NCI-H128 (cell line): Measurements from ENCODE around the gene ALDH3A2.
"Not testable (repeated sequence)": the region's sequence is repeated elsewhere in the genome, so short reads cannot be mapped to it uniquely, and the experiment has no call there.

ENCODE experiments used
- DNase-seq: peaks from one replicate; lab custom pipeline; 2025; ENCODE audit not compliant: unreplicated experiment; lab: John Stamatoyannopoulos, UW

Gene ALDH3A2

DNA sequence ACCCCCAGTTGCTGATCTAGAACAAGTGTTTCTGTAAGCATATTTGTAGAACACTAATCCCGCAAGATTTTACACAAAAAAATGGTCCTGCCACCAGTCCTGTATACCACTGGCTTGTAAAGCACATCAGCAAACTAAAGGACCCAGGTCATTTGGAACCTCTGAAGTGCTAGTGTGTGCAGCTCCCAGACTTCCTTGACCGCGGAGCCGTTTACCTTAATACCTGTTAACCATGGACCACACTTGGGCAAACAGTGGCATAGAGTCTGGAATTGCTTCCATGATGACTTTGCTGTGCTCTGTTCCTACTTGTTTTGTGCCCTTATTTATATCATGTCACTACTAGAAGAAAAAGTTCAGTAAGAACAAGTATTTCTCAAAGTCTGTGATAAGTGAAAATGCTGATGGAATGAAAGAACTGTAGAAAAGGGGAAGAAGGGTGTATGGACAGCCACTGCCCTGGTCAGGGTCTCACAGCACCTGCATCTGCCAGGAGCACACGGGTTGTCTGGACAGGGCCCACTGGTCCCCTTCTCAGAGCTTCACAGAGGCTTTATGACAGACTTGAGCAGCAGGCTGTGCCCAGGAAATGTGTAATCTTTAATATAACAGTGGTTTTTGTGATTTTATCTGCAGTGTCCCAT is 29.3 kb downstream of the ALDH3A2 start:
- no peak for DNase-seq

DNA sequence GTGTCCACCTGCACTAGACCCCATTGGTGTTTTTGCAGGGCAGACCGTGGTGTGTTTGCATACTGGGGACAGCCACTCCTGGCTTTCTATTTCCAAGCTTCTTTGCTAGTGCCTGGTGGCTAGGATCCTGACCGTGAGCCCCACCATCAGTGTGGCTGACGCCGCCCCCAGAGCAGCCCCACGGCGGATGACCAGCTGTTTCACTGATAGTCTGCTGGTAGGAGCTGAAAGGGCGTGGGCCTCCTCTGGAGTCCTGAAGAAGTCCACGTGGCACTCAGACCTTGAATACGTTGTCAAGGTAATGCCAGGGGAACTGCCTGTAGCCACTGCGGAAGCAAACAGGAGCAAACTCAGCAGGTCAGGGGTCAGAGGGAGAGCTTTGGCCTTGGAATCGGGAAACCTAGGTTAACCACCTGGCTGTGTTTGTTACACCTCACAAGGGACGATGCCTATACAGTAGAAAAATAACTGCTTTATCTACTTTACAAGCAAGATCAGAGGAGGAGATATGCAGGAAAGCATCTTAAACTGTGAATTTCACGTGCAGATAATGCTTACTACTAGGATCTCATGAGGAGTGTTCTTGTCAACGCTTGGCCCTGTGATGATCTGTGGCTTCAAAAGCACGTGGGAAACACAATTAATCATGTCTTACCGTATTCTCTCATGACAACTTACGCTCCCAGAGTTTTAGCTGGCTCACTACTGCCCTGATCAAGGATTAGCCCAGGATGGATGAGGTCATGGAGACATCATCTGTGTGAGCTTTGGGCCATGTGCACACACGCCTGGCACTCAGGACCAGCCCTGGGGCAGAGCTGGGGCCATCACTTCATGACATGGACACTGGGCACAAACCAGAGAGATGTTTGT is 30.3 kb downstream of the ALDH3A2 start:
- no peak for DNase-seq

DNA sequence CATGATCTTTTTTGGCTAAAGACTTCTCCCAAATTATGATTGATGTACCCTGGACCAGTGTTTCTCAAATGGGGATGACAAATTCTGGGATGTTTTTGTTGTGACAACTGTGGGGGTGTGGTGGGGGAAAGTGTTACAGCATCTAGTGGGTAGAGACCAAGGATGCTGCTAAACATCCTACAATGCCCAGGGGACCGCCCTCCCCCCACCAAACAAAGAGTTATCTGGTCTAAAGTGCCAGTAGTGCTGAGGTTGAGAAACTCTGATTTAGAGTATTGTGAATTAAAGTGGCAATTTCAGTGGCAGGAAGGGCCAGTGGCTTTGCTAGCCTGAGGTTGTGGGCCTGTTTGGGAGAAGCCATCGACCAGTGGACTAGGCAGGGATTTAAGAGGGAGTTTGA is 34.6 kb downstream of the ALDH3A2 start:
- DNase-seq: no peak

DNA sequence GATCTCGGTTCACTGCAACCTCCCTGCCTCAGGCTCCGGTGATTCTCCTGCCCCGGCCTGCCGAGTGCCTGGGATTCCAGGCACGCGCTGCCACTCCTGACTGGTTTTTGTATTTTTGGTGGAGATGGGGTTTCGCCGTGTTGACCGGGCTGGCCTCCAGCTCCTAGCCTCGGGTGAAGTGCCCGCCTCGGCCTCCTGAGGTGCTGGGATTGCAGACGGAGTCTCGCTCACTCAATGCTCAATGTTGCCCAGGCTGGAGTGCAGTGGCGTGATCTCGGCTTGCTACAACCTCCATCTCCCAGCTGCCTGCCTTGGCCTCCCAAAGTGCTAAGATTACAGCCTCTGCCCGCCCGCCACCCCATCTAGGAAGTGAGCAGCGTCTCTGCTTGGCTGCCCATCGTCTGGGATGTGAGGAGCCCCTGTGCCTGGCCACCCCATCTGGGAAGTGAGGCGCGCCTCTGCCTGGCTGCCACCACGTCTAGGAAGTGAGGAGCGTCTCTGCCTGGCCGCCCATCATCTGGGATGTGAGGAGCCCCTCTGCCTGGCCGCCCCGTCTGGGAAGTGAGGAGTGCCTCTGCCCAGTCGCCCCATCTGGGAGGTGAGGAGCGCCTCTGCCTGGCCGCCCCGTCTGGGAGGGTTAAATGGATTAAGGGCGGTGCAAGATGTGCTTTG is 36.5 kb downstream of the ALDH3A2 start:
- not testable (repeated sequence) for DNase-seq

DNA sequence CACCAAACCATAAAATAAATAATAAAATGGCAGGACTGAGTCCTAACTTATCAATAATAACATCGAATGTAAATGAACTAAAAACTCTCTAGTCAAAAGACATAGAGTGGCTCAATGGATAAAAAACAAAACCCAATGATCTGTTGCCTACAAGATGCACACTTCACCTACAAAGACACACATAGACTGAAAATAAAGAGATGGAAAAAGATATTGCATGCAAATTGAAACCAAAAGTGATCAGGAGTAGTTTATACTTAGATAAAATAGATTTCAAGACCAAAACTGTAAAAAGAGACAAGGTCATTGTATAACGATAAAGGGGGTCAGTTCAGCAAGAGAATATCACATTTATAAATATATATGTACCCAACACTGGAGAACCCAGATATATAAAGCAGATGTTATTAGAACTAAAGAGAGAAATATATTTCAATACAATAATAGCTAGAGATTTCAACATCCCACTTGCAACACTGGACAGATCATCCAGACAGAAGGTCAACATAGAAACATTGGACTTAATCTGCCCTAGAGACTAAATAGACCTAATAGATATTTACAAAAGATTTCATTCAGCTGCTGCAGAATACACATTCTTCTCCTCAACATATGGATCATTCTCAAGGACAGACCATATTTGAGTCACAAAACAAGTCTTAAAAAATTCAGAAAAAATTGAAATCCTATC is 38.0 kb downstream of the ALDH3A2 start:
- no peak for DNase-seq

DNA sequence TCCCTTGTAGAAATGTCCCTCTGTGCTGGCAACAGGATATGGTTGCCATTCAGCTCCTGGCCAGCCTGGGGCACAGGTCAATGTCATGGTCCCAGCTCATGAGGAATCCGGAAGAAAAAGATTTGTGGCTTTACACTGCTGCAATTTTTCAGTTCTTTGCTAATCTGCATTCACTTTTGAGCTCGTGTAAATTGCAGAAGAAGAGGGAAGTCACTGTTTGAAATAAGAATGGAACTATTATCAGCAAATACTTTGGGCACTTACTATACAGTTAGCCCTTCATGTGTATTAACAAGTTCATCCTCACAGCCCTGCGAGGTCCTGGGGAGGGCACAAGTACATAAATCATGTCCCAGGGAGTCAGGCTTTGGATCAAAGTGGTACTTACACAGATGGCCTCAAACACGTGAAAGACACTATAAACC is 53.7 kb downstream of the ALDH3A2 start:
- no peak for DNase-seq

DNA sequence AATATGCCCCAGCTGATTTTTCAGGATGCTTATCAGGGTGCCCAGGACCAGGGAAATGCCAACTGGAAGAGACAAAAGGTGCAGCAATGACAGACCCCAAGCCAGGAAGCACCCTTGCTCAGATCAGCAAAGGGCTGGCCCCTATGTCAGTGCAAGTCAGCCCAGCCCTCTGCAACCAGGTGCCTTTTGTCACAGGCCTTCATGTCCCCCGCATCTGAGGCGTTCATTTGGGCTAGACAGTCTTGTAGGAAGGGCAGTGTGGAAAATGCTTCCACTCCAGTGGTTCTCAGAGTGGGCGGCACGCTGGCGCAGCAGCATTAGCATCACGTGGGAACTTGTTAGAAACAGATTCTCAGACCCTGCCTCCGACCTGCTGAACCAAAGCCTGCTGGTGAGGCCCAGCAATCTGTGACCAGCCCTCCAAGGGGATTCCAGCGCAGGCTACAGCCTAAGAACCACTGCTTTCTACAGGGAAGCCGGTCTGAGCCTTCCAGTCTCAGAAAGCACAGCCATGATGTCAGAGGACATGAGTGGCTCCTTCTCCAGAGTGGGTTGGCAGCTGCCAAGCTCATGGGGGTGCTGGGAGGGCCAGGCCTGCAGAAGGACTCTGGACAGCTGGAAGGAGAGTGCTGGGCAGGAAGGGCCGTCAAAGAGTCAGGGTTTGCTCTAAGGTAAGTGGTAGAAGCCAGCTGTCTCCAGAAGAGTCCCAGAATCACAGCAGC is 54.7 kb downstream of the ALDH3A2 start:
- DNase-seq: no peak

DNA sequence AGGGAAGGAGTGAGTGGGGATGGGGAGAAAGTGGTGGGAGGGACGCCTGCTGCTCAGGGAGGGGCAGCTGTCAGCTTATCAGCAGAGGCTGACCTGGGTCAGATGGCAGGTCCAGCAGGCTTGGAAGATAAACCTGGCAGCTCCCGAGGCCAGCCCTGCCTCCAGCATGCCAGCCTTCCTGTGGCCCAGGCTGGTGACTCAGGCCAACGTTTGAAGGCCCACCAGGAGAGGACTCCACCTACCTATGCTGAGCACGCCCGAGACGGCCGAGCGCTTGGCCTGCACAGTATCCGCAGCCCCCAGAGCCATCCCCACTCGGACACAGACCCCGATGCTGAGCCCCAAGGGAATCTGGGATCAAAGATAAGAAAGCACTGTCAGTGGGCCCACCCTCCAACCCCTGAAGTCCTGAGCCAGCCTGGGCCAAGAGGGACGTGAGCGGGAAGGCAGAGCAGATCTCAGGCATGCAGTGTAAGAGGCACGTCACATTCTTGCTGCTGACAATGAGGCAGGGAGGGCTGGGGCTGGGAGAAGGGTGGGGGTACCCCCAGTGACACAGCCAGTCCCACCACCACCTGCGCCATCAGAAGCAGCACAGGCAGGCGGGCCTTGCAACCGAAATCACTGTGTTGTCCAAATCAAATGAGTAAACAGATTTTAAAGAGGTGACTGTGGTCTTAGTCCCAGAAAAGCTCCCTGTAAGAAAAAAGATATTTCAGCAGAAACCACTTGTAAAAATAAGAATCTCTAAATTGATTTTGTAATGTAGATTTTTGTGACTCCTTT is 55.5 kb downstream of the ALDH3A2 start:
- DNase-seq: no peak

DNA sequence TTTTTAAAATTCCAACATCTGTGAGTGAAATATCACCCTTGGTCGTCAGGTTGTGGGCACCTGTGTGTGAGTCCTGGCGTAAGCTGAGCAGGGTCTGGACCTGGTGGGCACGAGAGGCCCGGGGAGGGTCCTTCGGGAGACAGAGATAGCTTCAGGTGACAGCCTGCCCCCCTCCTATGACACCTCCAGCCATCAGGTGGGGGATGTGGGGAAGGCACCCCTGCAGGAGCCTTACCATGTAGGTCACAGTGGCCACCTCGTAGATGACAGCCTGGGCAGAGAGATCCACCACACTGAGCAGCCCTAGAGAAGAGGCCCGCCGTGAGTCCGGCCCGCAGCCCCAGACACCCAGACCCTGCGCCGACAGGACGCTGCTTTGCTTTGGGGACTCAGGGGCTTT is 56.6 kb downstream of the ALDH3A2 start:
- DNase-seq: no peak

DNA sequence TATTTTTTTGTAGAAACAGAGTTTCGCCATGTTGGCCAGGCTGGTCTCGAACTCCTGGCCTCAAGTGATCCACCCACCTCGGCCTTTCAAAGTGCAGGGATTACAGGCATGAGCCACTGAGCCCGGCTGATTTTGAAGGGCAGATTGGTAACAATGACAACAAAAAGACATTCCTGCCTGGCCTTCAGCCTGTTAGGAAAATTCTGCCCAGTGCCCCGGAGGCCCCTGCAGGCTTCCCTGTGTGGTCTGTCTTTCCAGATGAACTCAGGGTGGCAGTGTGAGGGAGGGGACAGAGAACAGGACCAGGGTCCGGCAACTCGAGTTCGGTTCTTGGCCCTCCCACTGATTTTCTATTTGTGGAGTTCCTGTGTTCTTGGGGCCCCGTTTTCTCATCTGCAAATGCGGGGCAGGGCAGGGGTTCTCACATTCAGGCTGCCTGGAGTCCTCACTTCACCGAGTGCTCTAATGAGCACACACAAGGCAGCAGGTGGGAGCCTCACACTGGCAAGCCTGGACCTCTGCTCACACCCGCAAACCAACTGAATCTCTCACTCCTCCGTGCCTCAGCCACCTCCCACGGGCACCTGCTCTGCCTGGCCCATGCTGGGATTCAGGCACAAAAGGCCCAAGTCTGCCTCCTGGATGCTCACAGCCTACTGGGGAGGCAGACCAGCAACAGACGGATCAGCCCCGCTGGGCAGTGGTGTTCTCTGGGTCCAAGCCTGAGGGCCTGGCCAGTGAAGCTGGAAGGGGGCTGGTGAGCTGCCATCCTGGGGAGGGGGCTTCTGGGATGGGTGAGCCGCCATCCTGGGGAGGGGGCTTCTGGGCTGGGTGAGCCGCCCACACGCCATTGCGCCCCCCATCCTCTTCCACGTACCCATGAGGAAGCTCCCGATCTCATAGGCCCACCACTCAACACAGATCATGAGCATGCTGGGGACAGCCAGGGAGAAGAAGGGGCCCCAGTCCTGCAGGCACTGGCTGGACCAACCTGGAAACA is 57.5 kb downstream of the ALDH3A2 start:
- no peak for DNase-seq

DNA sequence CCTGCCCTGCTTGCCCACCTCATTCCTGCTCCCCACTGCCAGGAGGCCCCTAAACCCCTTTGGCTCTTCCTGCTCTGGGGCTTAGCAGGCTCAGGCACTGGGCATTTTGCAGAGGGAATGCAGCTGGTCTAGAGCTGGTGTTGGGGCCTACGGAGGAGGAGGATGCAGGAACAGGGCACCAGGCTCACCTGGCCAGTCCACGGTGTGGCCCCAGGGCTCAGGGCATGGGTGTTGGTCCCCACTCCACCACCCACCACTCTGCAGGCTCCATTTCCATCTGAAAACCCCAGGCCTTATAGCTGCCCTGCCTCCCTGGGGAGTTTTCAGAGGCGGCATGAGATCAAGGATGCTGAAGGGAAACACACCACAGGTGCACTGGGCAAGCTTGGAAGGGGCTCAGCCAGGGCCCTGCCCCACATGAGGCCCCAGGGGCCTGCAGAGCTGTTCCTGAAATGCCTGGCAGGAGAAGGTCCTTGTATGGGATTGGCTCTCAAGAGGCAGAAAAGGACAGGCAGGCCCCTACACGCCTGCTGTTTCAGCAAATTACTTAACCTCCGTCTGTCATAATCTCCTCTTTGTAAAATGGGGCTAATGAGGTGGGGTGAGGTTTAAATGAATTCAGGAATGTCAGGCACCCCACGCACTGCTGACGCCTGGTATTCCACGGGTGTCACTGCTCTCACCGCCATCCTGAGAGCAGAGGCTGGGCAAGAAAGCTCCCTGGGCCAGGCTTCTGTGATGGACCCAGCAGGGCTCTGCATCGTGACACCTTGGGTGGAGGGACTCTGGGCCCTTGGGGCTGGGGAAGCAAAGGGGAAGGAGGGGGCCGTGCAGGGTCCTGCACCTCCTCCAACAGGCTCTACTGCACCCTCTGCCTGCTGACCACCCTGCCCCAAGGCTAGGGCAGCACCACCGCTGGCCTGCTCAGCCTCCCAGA is 58.5 kb downstream of the ALDH3A2 start:
- DNase-seq: no peak

DNA sequence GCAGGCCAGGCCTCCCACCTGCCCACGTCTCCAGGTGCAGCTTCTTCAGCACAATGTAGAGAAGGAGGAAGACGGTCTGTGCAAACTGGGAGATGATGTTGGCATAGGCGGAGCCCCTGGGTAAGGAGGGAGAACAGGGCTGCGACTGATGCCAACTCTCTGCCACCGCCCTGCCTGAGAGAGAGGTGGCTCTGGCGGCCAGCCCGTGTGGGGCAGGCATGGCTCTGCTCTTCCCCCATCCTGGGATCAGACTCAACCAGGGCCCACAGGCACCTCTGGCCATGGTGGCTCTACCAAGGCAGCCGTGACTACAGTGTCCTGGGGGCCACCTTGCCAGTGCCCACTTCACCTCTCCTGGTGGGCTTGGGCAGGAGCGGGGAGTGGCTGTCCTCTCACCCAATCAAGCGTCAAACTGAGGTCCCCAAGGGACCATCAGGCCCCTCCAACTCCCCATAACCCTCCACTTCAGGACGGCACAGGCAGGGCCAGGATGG is 59.2 kb downstream of the ALDH3A2 start:
- no peak for DNase-seq

DNA sequence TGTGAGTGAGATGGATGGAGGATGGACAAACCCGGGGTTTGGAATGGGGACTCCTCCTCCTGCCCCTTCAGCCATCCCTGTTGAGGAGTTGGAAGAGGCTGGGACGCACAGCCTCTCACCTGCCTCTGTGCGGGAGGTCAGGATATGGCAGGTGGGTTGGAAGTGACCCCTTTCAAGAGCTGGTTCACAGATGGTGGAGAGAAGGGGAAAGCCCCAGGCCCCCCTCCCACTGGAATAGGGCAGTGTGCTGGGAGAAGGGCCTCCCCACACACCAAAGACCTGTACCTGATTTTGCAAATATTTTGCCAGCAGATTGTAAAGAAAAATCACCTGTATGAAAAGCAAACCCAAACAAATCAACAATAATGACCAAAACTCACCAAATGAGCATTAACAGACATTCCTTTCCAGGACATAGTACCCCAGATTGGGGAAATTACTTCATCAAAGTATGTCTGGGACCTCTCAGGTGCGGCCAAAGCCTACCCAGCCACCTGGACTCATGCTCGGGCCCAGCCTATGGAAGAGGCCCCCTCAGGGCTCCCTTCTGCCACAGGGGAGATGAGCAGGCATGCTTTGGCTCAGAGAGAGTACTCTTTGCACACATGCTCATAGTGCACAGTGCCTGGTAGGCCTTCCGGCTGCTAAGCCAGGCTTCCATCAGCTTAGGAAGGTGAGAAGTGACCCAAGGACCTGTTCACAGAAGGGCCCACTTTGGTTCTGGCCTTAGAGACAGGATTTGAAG is 60.1 kb downstream of the ALDH3A2 start:
- DNase-seq: no peak

DNA sequence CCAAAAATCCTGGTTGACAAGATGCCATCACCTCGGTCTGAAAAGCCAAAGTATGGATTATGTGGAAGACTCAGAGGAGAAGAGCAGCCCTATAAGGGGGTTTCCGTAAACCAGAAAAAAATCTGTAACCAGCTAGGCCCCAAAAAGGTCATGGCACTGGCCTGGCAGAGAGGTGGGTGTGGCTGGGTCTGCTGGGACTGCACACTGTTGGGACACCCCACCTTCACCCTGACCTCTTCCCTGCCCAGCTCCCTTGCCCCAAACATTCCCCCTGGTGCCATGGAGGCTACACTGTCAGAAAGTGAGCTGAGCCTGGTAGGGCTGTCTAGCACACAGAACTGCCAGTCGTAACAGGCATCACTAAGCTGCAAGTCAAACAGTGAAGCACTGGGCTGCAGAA is 61.3 kb downstream of the ALDH3A2 start:
- no peak for DNase-seq

DNA sequence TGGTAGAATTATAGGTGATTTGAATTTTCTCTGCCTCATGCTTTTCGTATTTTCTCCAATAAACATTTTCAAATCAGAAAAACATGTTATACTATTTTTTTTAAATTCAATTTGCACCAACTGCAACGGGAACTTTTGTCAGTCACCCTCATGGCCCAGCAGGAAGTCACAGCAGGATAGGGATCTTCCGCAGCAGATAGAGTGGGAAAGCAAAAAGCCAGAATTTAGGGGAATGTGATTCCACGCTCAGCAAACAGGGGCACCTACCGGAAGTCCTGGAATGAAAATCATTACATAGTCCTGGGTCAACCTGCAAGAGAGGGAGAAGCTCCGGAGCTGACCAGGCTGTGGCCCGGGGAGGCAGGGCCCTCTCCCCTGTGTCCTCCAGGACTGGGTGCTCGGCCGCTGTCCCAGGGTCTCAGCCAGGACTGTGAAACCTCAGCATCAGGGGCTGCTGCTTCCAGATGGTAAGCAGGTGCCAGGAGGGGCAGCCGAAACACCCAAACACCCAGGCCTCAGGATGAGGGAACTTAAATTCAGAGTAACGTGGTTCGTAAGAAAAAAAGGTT is 64.0 kb downstream of the ALDH3A2 start:
- DNase-seq: no peak

DNA sequence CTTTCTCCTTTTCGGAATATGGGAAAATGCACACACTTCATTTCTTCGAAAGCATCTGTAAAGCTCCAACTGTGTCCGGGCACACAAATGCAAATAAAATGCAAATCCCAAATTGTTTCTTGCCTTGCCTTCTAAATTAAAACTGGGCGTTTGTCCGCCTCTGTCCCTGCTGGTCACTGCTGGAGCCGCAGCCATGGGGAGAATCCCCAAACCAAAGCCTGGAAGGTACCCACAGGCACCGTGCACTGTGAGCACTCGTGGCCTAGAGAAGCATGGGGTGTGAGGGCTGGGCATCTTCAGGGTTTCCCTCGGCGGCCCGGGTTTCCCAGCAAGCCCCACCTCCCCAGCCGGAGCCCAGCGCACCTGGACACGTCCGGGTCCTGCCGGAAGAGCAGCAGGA is 64.9 kb downstream of the ALDH3A2 start:
- no peak for DNase-seq
